NCI-H524 treated with DMSO at 0.1 percent for 48 hours (cell line): ENCODE measurements around the gene SDF2L1.
"Not testable (repeated sequence)": the region's sequence is repeated elsewhere in the genome, so short reads cannot be mapped to it uniquely, and the experiment has no call there.

Experiments
- DNase-seq: peaks from one replicate; lab custom pipeline; 2025; lab: John Stamatoyannopoulos, UW

SDF2L1 gene

GRCh38 chr22:21636629-21637218 lies 5.4 kb upstream of the SDF2L1 start:
- DNase-seq: no peak

DNA sequence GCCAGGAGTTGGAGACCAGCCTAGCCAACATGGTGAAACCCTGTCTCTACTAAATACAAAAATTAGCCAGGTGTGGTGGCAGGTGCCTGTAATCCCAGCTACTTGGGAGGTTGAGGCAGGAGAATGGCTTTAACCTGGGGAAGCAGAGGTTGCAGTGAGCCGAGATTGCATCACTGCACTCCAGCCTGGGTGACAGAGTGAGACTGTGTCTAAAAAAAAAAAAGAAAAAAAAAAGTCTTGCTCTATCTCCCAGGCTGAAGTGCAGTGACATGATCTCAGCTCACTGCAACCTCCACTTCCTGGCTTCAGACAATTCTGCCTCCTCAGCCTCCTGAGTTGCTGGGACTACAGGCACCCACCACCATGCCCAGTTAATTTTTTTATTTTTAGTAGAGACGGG lies 4.7 kb upstream of the SDF2L1 start:
- DNase-seq: not testable (repeated sequence)

DNA sequence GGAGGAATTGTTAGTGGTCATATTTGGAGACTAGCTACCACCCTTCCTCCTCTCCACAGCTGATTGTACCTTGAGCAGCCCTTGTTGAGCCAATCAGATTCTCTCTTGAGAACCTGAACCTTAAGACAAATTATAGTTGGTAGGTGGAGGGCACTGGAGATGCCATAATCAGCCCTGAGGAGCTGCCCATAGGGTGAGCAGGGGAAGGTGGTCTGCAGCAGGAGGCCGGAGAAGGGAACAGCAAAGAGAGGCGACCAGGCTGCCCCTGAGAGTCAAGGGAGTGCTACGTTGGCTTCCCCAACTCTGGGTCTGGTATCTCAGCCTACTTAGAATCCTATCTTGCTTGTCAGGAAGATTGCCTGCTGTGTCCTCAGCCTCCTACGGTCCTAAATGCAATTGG lies 2.7 kb upstream of the SDF2L1 start:
- no peak for DNase-seq

DNA sequence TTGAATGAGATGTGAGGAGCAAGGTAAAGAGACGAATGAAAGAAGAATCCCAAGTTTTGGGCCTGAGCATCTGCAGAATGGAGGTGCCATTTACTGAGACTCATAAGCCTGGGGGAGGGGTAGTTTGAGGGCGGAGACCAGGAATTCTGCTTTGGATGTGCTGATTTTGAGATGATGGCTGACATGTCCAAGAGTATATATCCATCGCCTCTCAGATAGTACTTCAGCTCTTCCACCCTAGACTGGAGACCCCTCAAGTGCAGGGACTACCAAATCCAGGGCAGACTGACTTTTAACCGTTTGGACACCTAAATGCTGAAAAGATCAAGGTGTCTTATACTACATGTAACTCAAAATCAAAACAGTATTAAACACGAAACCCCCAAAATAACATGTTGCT lies 1.3 kb upstream of the SDF2L1 start:
- no peak for DNase-seq

- no peak for DNase-seq
Observed at GRCh38 chr22:21641417-21641788, 699 bp upstream of the SDF2L1 start.

- no peak for DNase-seq
Observed at GRCh38 chr22:21642584-21643448, 714 bp downstream of the SDF2L1 start.

- no peak for DNase-seq
Observed at GRCh38 chr22:21643533-21644357, 1.6 kb downstream of the SDF2L1 start.

DNA sequence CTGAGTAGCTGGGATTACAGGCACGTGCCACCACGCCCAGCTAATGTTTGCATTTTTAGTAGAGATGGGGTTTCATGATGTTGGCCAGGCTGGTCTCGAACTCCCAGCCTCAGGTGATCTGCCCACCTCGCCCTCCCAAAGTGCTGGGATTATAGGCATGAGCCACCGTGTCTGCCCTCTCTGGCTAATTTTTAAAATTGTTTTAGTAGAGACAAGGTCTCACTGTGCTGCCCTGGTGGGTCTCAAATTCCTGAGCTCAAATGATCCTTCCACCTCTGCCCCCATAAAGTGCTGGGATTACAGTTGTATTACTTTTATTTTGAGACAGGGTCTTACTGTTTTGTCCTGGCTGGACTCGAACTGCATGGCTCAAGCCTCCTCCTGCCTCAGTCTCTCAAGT lies 3.4 kb downstream of the SDF2L1 start:
- DNase-seq: not testable (repeated sequence)

GRCh38 chr22:21646608-21647590 lies 4.8 kb downstream of the SDF2L1 start:
- DNase-seq: peak; percentile 11

GRCh38 chr22:21650280-21650679 lies 8.2 kb downstream of the SDF2L1 start:
- no peak for DNase-seq

DNA sequence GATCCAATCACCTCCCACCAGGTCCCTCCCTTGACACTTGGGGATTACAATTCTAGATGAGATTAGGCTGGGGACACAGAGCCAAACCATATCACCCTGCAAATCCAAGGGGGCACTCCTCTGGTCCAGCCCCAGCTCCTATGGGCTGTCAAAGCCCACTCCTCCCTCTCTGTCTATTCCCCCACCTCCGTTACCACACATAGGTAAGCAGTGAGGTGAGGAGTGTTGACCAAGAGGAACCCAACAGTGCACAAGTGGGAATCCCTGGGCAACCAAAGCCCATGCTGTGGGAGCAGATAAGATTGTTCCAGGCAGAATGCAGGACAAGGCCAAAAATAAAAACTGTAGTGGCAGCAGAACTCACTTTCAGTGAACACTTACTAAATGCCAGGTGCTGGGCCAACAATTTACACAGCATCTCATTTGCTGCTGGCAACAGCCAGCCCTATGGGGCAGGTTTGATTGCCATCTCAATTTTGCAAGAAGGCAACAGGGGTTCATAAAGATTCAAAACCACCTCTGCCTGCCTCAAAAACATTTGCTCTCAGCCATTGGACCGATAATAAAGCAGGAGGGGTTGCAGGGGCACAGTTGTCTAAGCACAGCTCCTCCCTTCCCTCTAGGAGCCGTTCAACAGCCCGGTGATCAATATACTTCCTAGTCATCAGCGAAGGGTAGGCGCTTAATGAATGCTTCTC lies 8.9 kb downstream of the SDF2L1 start:
- no peak for DNase-seq

- DNase-seq: no peak
Observed at GRCh38 chr22:21651521-21652009, 9.5 kb downstream of the SDF2L1 start.

DNA sequence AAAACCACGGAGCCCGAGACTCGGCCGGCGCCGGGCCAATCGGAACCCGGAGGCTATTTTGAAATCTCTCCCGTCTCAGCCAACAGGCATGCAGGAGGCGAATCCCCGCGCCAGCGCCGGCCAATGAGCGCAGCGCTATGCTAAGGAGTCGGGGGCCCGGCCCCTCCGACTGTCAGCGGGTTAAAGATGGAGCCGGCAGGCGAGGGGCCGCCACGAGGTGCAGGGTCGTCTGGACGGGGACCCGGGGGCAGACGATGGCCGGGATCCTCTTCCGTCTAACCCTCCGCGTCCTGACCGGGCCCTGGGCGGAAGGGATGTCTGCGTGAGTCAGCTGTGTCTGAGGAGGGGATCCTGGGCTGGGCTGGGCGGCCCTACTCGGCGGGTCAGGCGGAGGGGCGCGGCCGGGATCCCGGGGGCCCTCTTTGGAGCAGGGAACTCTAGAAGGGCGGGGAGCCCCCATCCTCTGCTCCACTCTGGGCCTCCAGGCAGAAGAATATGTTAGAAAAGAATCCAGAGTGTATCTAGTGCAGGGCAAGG lies 10.0 kb downstream of the SDF2L1 start:
- peak; percentile 49 for DNase-seq

DNA sequence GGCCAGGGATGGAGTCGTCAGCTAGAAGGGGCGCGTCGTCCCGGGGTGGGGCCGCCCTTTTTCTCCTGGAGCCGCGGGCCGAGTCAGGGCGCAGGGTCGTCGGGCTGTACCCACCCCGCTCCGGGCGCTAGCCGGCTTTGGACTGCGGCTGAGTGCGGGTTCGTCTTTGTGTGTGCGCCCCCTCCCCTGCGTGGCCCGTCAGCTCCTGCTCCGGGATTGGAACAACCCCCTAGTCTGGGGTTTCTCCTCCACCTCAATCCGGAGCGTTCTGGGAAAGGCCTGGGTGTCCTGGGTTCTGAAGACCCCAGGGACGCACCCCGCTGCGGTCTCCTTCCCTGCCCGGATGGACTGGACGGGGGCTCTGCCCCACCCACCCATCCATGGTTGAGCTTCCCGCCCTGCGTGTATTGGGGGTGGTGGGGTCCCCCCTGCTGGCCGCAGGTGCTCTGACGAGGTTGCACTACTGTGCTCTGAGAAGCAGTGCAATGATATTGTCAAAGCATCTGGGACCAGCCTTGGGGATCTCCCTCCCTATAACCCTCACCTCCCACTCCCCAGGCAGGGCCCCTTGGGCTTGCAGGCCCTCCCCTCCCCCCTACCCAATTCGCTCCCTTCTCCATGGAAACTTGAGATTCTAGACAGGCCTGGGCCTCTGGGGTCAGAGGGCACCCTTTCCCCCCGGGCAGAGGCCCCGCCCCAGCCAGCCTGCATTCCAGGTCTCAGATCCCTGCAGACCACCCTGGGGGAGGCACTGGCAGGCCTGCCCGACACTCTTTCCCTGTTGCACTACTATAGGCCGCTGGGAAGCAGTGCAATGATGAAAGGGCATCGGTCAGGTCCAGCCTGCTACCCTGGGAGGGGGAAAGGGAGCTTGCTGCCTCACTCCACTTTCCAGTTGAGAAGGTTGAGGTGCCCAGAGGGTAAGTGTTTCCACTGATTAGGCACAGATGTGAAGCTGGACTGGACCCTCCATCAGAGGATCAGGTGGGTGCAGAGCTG lies 10.7 kb downstream of the SDF2L1 start:
- no peak for DNase-seq

DNA sequence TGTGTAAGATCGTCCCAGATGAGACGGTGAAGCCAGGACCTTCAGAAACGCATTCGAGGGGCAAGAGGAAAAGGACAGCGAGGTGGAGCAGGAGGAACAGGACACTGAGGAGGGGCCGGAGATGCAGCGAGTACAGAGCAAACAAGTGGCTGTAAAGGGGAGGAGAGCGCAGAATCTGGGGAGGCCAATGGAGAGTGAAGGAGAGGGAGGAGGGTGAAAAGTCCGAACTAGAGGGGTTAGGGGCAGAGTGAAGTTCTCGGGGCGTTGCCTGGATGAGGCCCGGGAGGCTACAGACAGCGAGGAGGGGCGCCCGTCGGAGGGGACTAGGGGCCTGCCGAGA lies 14.9 kb downstream of the SDF2L1 start:
- DNase-seq: no peak

DNA sequence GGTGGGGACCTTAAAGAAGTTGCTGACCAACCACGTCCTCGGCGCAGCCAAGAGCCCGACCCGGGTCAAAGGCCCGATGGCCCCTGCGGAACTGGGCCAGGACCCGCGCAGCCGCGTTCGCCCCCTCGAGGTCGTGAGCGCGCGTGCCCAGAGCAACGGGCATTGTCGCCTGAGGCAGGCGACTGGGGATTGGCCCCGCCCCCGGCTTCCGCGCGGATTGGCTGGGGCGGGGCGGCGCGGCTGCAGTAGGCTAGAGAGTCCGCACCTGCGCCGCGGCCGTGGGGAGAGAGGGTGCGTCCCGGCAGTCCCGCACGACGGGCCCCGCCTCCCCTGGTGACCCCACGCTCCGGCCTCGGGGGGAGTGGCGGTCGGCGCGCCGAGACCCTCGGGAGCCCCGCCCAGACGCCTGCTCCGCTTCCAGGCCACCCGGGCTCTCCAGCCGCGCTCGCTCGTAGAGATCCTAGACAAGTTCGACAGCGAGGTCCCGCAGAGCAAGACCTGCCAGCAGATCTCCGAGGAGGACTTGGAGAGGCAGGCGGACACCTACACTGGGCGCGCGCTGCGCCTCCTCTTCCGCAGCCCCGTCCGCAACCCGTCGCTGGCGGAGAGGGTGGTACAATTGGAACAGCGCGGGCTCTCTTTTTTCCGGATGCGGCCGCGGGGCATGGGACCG lies 15.4 kb downstream of the SDF2L1 start:
- peak; percentile 43 for DNase-seq

GRCh38 chr22:21659864-21660525 lies 17.9 kb downstream of the SDF2L1 start:
- DNase-seq: no peak

DNA sequence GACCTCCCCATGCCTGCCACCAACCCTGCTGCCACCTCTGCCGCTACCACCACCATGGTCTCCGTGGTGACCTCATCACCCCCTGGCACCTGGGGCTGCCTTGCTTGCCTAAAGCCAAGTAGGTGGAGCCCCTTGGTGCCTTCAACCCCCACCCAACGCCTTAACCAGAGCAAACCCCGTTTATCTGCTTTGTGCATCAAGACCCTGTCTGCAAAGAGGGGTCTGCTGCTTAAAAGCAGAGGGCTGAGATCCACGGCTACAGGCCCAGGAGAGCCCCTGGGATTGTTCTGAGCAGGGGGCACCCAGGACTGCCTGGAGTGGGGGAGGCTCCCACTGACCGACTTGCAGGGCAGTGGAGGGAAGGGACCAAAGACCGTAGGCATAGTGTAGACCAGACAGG lies 18.8 kb downstream of the SDF2L1 start:
- no peak for DNase-seq
